Measurements from ENCODE around the gene TMEM178B. TPM values are rescaled to one million over a fixed set of nuclear protein-coding genes. Genes with fewer than 3 reads are reported as not detected.
"Not testable (repeated sequence)": the region's sequence is repeated elsewhere in the genome, so short reads cannot be mapped to it uniquely, and the experiment has no call there.

The TMEM178B gene
- total RNA-seq, 1 donor from 2014 or later, result 0.52 TPM

GRCh38 chr7:141328290-141328689, 254.4 kb downstream of the TMEM178B start:
- Histone ChIP-seq H3K4me3 (ENCODE audit: low read length in 3 of 3) (no peak overlapping the region), H3K27me3 (ENCODE audit: control insufficient read depth in 3 of 3, insufficient read depth in 3 of 3, low read length in 3 of 3) (no peaks in the 10 kb centered on the region), H3K9ac (ENCODE audit: low read depth in 1 of 3, low read length in 3 of 3) (no peak overlapping the region), H3K4me1 (ENCODE audit: control insufficient read depth in 3 of 3, insufficient read depth in 3 of 3, low read length in 3 of 3) (peaks cover 4 to 15% (median 8%) of the 10 kb centered on the region in 3 donors), H3K27ac (ENCODE audit: low read depth, low read length) (no peak overlapping the region), H3K36me3 (ENCODE audit: control insufficient read depth in 3 of 3, insufficient read depth in 3 of 3, low read length in 3 of 3) (no peaks in the 10 kb centered on the region), H3K9me3 (ENCODE audit: control insufficient read depth in 3 of 3, low read length in 3 of 3) (no peaks in the 10 kb centered on the region)

GRCh38 chr7:141330285-141330684, 256.4 kb downstream of the TMEM178B start:
- H3K36me3 ChIP-seq (ENCODE audit: control insufficient read depth in 3 of 3, insufficient read depth in 3 of 3, low read length in 3 of 3); H3K27ac ChIP-seq (ENCODE audit: low read depth, low read length); H3K9ac ChIP-seq (ENCODE audit: low read depth in 1 of 3, low read length in 3 of 3); H3K4me3 ChIP-seq (ENCODE audit: low read length in 3 of 3); H3K9me3 ChIP-seq (ENCODE audit: control insufficient read depth in 3 of 3, low read length in 3 of 3); H3K27me3 ChIP-seq (ENCODE audit: control insufficient read depth in 3 of 3, insufficient read depth in 3 of 3, low read length in 3 of 3): not testable (repeated sequence)
- H3K4me1 ChIP-seq (ENCODE audit: control insufficient read depth in 3 of 3, insufficient read depth in 3 of 3, low read length in 3 of 3), result peaks cover 4 to 15% (median 8%) of the 10 kb centered on the region in 3 donors

- Histone ChIP-seq H3K36me3 (ENCODE audit: control insufficient read depth in 3 of 3, insufficient read depth in 3 of 3, low read length in 3 of 3) (no peaks in the 10 kb centered on the region), H3K27ac (ENCODE audit: low read depth, low read length) (no peak overlapping the region), H3K4me3 (ENCODE audit: low read length in 3 of 3) (no peak overlapping the region), H3K9ac (ENCODE audit: low read depth in 1 of 3, low read length in 3 of 3) (no peak overlapping the region), H3K4me1 (ENCODE audit: control insufficient read depth in 3 of 3, insufficient read depth in 3 of 3, low read length in 3 of 3) (peaks cover 0 to 5% (median 0%) of the 10 kb centered on the region in 3 donors), H3K27me3 (ENCODE audit: control insufficient read depth in 3 of 3, insufficient read depth in 3 of 3, low read length in 3 of 3) (no peaks in the 10 kb centered on the region), H3K9me3 (ENCODE audit: control insufficient read depth in 3 of 3, low read length in 3 of 3) (no peaks in the 10 kb centered on the region)
These were observed 259.6 kb downstream of the TMEM178B start for GRCh38 chr7:141333459-141333858.

- Histone ChIP-seq H3K4me3 (ENCODE audit: low read length in 3 of 3) (no peak overlapping the region), H3K4me1 (ENCODE audit: control insufficient read depth in 3 of 3, insufficient read depth in 3 of 3, low read length in 3 of 3) (no peaks in the 10 kb centered on the region), H3K27ac (ENCODE audit: low read depth, low read length) (no peak overlapping the region), H3K9me3 (ENCODE audit: control insufficient read depth in 3 of 3, low read length in 3 of 3) (no peaks in the 10 kb centered on the region), H3K9ac (ENCODE audit: low read depth in 1 of 3, low read length in 3 of 3) (no peak overlapping the region), H3K36me3 (ENCODE audit: control insufficient read depth in 3 of 3, insufficient read depth in 3 of 3, low read length in 3 of 3) (no peaks in the 10 kb centered on the region), H3K27me3 (ENCODE audit: control insufficient read depth in 3 of 3, insufficient read depth in 3 of 3, low read length in 3 of 3) (no peaks in the 10 kb centered on the region)
These were observed 261.3 kb downstream of the TMEM178B start for GRCh38 chr7:141335164-141335563.

GRCh38 chr7:141339603-141340002, 265.7 kb downstream of the TMEM178B start:
- Histone ChIP-seq H3K36me3 (ENCODE audit: control insufficient read depth in 3 of 3, insufficient read depth in 3 of 3, low read length in 3 of 3) (no peaks in the 10 kb centered on the region), H3K27ac (ENCODE audit: low read depth, low read length) (no peak overlapping the region), H3K9ac (ENCODE audit: low read depth in 1 of 3, low read length in 3 of 3) (no peak overlapping the region), H3K4me1 (ENCODE audit: control insufficient read depth in 3 of 3, insufficient read depth in 3 of 3, low read length in 3 of 3) (no peaks in the 10 kb centered on the region), H3K9me3 (ENCODE audit: control insufficient read depth in 3 of 3, low read length in 3 of 3) (no peaks in the 10 kb centered on the region), H3K27me3 (ENCODE audit: control insufficient read depth in 3 of 3, insufficient read depth in 3 of 3, low read length in 3 of 3) (no peaks in the 10 kb centered on the region), H3K4me3 (ENCODE audit: low read length in 3 of 3) (no peak overlapping the region)

- H3K9me3 ChIP-seq (ENCODE audit: control insufficient read depth in 3 of 3, low read length in 3 of 3), result no peaks in the 10 kb centered on the region
- no peak overlapping the region for H3K27ac ChIP-seq (ENCODE audit: low read depth, low read length)
- H3K9ac ChIP-seq (ENCODE audit: low read depth in 1 of 3, low read length in 3 of 3), result no peak overlapping the region
- H3K27me3 ChIP-seq (ENCODE audit: control insufficient read depth in 3 of 3, insufficient read depth in 3 of 3, low read length in 3 of 3), result no peaks in the 10 kb centered on the region
- no peaks in the 10 kb centered on the region for H3K4me1 ChIP-seq (ENCODE audit: control insufficient read depth in 3 of 3, insufficient read depth in 3 of 3, low read length in 3 of 3)
- no peaks in the 10 kb centered on the region for H3K36me3 ChIP-seq (ENCODE audit: control insufficient read depth in 3 of 3, insufficient read depth in 3 of 3, low read length in 3 of 3)
- H3K4me3 ChIP-seq (ENCODE audit: low read length in 3 of 3), result no peak overlapping the region
These were observed 267.1 kb downstream of the TMEM178B start for GRCh38 chr7:141340991-141341390.

GRCh38 chr7:141342621-141343408, 269.0 kb downstream of the TMEM178B start:
- Histone ChIP-seq H3K4me1 (ENCODE audit: control insufficient read depth in 3 of 3, insufficient read depth in 3 of 3, low read length in 3 of 3) (no peaks in the 10 kb centered on the region), H3K27ac (ENCODE audit: low read depth, low read length) (no peak overlapping the region), H3K9me3 (ENCODE audit: control insufficient read depth in 3 of 3, low read length in 3 of 3) (no peaks in the 10 kb centered on the region), H3K4me3 (ENCODE audit: low read length in 3 of 3) (no peak overlapping the region), H3K27me3 (ENCODE audit: control insufficient read depth in 3 of 3, insufficient read depth in 3 of 3, low read length in 3 of 3) (no peaks in the 10 kb centered on the region), H3K36me3 (ENCODE audit: control insufficient read depth in 3 of 3, insufficient read depth in 3 of 3, low read length in 3 of 3) (no peaks in the 10 kb centered on the region), H3K9ac (ENCODE audit: low read depth in 1 of 3, low read length in 3 of 3) (no peak overlapping the region)

GRCh38 chr7:141344153-141344935, 270.5 kb downstream of the TMEM178B start:
- H3K4me1 ChIP-seq (ENCODE audit: control insufficient read depth in 3 of 3, insufficient read depth in 3 of 3, low read length in 3 of 3), result no peaks in the 10 kb centered on the region
- no peak overlapping the region for H3K9ac ChIP-seq (ENCODE audit: low read depth in 1 of 3, low read length in 3 of 3)
- H3K27me3 ChIP-seq (ENCODE audit: control insufficient read depth in 3 of 3, insufficient read depth in 3 of 3, low read length in 3 of 3), result no peaks in the 10 kb centered on the region
- H3K4me3 ChIP-seq (ENCODE audit: low read length in 3 of 3), result no peak overlapping the region
- no peaks in the 10 kb centered on the region for H3K36me3 ChIP-seq (ENCODE audit: control insufficient read depth in 3 of 3, insufficient read depth in 3 of 3, low read length in 3 of 3)
- H3K9me3 ChIP-seq (ENCODE audit: control insufficient read depth in 3 of 3, low read length in 3 of 3), result no peaks in the 10 kb centered on the region
- no peak overlapping the region for H3K27ac ChIP-seq (ENCODE audit: low read depth, low read length)

GRCh38 chr7:141348728-141349127, 274.9 kb downstream of the TMEM178B start:
- peaks cover 0 to 8% (median 0%) of the 10 kb centered on the region in 3 donors for H3K4me1 ChIP-seq (ENCODE audit: control insufficient read depth in 3 of 3, insufficient read depth in 3 of 3, low read length in 3 of 3)
- H3K27ac ChIP-seq (ENCODE audit: low read depth, low read length), result no peak overlapping the region
- no peaks in the 10 kb centered on the region for H3K36me3 ChIP-seq (ENCODE audit: control insufficient read depth in 3 of 3, insufficient read depth in 3 of 3, low read length in 3 of 3)
- H3K4me3 ChIP-seq (ENCODE audit: low read length in 3 of 3), result no peak overlapping the region
- H3K27me3 ChIP-seq (ENCODE audit: control insufficient read depth in 3 of 3, insufficient read depth in 3 of 3, low read length in 3 of 3), result no peaks in the 10 kb centered on the region
- no peak overlapping the region for H3K9ac ChIP-seq (ENCODE audit: low read depth in 1 of 3, low read length in 3 of 3)
- H3K9me3 ChIP-seq (ENCODE audit: control insufficient read depth in 3 of 3, low read length in 3 of 3), result no peaks in the 10 kb centered on the region

GRCh38 chr7:141349338-141349737, 275.5 kb downstream of the TMEM178B start:
- H3K36me3 ChIP-seq (ENCODE audit: control insufficient read depth in 3 of 3, insufficient read depth in 3 of 3, low read length in 3 of 3), result no peaks in the 10 kb centered on the region
- no peak overlapping the region for H3K4me3 ChIP-seq (ENCODE audit: low read length in 3 of 3)
- no peak overlapping the region for H3K9ac ChIP-seq (ENCODE audit: low read depth in 1 of 3, low read length in 3 of 3)
- no peaks in the 10 kb centered on the region for H3K27me3 ChIP-seq (ENCODE audit: control insufficient read depth in 3 of 3, insufficient read depth in 3 of 3, low read length in 3 of 3)
- no peaks in the 10 kb centered on the region for H3K9me3 ChIP-seq (ENCODE audit: control insufficient read depth in 3 of 3, low read length in 3 of 3)
- no peak overlapping the region for H3K27ac ChIP-seq (ENCODE audit: low read depth, low read length)
- peaks cover 0 to 8% (median 0%) of the 10 kb centered on the region in 3 donors for H3K4me1 ChIP-seq (ENCODE audit: control insufficient read depth in 3 of 3, insufficient read depth in 3 of 3, low read length in 3 of 3)
